ENCODE measurements around the gene SLC6A6. TPM values are rescaled to one million over a fixed set of nuclear protein-coding genes. Genes with fewer than 3 reads are reported as not detected.

The SLC6A6 gene
- total and polyA plus RNA-seq, 2 experiments from 2014 or later: 27.5 to 150 TPM

- TF ChIP-seq ZNF462 (CRISPR knock-in tag; IDR thresholded peaks at IDR 0.05): no peak
- no peak for TF ChIP-seq STAT1 (IDR thresholded peaks at IDR 0.05; ENCODE audit: unreplicated experiment)
- TF ChIP-seq, protein P1, sequence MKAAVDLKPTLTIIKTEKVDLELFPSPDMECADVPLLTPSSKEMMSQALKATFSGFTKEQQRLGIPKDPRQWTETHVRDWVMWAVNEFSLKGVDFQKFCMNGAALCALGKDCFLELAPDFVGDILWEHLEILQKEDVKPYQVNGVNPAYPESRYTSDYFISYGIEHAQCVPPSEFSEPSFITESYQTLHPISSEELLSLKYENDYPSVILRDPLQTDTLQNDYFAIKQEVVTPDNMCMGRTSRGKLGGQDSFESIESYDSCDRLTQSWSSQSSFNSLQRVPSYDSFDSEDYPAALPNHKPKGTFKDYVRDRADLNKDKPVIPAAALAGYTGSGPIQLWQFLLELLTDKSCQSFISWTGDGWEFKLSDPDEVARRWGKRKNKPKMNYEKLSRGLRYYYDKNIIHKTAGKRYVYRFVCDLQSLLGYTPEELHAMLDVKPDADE (IDR thresholded peaks at IDR 0.05): no peak
- no peak for TF ChIP-seq ZNF114 (CRISPR knock-in tag; IDR thresholded peaks at IDR 0.05)
Measured at GRCh38 chr3:14410503-14411165, 8.2 kb downstream of the SLC6A6 start (continued).

- Histone ChIP-seq H4K20me1 (replicated peaks; ENCODE audit: insufficient read depth) (peaks cover 51% of the 10 kb centered on the region), H3F3A (replicated peaks; ENCODE audit: low read depth) (peaks cover 17% of the 10 kb centered on the region), H3K4me1 (ENCODE audit: insufficient read depth) (peaks cover 50% of the 10 kb centered on the region), H2AFZ (no peak overlapping the region), H3K27me3 (ENCODE audit: insufficient read depth) (no peaks in the 10 kb centered on the region), H3K36me3 (ENCODE audit: insufficient read depth) (no peaks in the 10 kb centered on the region; the same call in 1 of the 2 replicates), H3K9me2 (ENCODE audit: insufficient read depth) (no peaks in the 10 kb centered on the region), H3K27ac (ENCODE audit: low read depth) (no peak overlapping the region), H3K4me3 (no peak overlapping the region), H3K4me2 (peak overlapping the region; percentile 3; the same call in 1 of the 2 replicates), H3K79me2 (replicated peaks; ENCODE audit: insufficient read depth) (peaks cover 89% of the 10 kb centered on the region)
- Mint-ChIP-seq H3K27ac (peak overlapping the region; percentile 59; the same call in 1 of the 2 replicates), H3K9me3 (no peaks in the 10 kb centered on the region; the same call in 2 of the 3 replicates), H3K27me3 (ENCODE audit: insufficient read depth, low read depth, poor library complexity) (peaks cover 13% of the 10 kb centered on the region), H3K36me3 (ENCODE audit: low read depth) (peaks cover 44% of the 10 kb centered on the region), H3K4me1 (peaks cover 60% of the 10 kb centered on the region), H3K4me3 (no peak overlapping the region; the same call in 2 of the 3 replicates)
- TF ChIP-seq CREB1 (CRISPR knock-in tag; IDR thresholded peaks at IDR 0.05; ENCODE audit: low read depth) (no peak), ZNF331 (CRISPR knock-in tag; IDR thresholded peaks at IDR 0.05; ENCODE audit: low read depth) (no peak), POLR2AphosphoS5 (IDR thresholded peaks at IDR 0.05; ENCODE audit: low read depth) (no peak)
- no peak for DNase-seq (ENCODE audit: low spot score)
- no peak for ATAC-seq
Measured at GRCh38 chr3:14411166-14411526, 8.7 kb downstream of the SLC6A6 start.

Measured in GM23338 (cell line).